ENCODE data around the gene CALML3.

Gene CALML3

GRCh38 chr10:5532618-5533097 is 7.9 kb downstream of the CALML3 start:
- TF ChIP-seq CTCF (IDR thresholded peaks at IDR 0.05; ENCODE audit: insufficient read depth, low read depth, low read length, missing control alignments) = no peak
- DNase-seq (ENCODE audit: low read depth) = no peak

GRCh38 chr10:5533098-5533731 is 8.5 kb downstream of the CALML3 start:
- DNase-seq (ENCODE audit: low read depth) = no peak
- no peak for TF ChIP-seq CTCF (IDR thresholded peaks at IDR 0.05; ENCODE audit: insufficient read depth, low read depth, low read length, missing control alignments)
- H3K4me3 ChIP-seq (ENCODE audit: low read length) = no peak overlapping the region

More at GRCh38 chr10:5532618-5533097, 7.9 kb downstream of the CALML3 start:
- H3K4me3 ChIP-seq (ENCODE audit: low read length) = no peak overlapping the region

- TF ChIP-seq CTCF (IDR thresholded peaks at IDR 0.05; ENCODE audit: insufficient read depth, low read depth, low read length, missing control alignments) = no peak
- H3K4me3 ChIP-seq (ENCODE audit: low read length) = no peak overlapping the region
- DNase-seq (ENCODE audit: low read depth) = peak; percentile 95
These were observed 9.5 kb downstream of the CALML3 start for GRCh38 chr10:5534051-5534821.

GRCh38 chr10:5534880-5535856 is 10.4 kb downstream of the CALML3 start:
- DNase-seq (ENCODE audit: low read depth) = peak; percentile 56
- TF ChIP-seq CTCF (IDR thresholded peaks at IDR 0.05; ENCODE audit: insufficient read depth, low read depth, low read length, missing control alignments) = no peak
- H3K4me3 ChIP-seq (ENCODE audit: low read length) = no peak overlapping the region

- H3K4me3 ChIP-seq (ENCODE audit: low read length) = no peak overlapping the region
- no peak for TF ChIP-seq CTCF (IDR thresholded peaks at IDR 0.05; ENCODE audit: insufficient read depth, low read depth, low read length, missing control alignments)
- DNase-seq (ENCODE audit: low read depth) = no peak
These were observed 11.8 kb downstream of the CALML3 start for GRCh38 chr10:5536486-5537081.

GRCh38 chr10:5537684-5538083 is 12.9 kb downstream of the CALML3 start:
- no peak for TF ChIP-seq CTCF (IDR thresholded peaks at IDR 0.05; ENCODE audit: insufficient read depth, low read depth, low read length, missing control alignments)
- no peak for DNase-seq (ENCODE audit: low read depth)
- no peak overlapping the region for H3K4me3 ChIP-seq (ENCODE audit: low read length)
